Measurements from ENCODE around the gene KLHL7. TPM values are rescaled to one million over a fixed set of nuclear protein-coding genes. Genes with fewer than 3 reads are reported as not detected.
"Not testable (repeated sequence)": the region's sequence is repeated elsewhere in the genome, so short reads cannot be mapped to it uniquely, and the experiment has no call there.

The KLHL7 gene
- total and polyA plus RNA-seq, 2 donors (not counting 3 experiments of a cell fraction or from before 2014, with no cell fraction given), result 21.3 to 32.1 TPM

GRCh38 chr7:23196306-23196705 is 90.7 kb downstream of the KLHL7 start:
- DNase-seq (ENCODE audit: low read depth, low spot score), result no peak
- intact Hi-C loops (cut with micrococcal nuclease), result no loop called here
- H4K20me1 ChIP-seq (replicated peaks; ENCODE audit: control insufficient read depth, extremely low read depth, insufficient read depth, low read length), result no peaks in the 10 kb centered on the region
- FAIRE-seq, result no peak
- H3K4me1 ChIP-seq (ENCODE audit: control insufficient read depth, extremely low read depth, insufficient read depth, low read length), result no peaks in the 10 kb centered on the region
- no peak overlapping the region for H3K4me3 ChIP-seq (replicated peaks in 1 of 3; ENCODE audit: insufficient read depth in 1 of 3, low read depth in 1 of 3, low read length in 3 of 3)
- H3K27ac ChIP-seq (ENCODE audit: insufficient read depth, low read depth, low read length), result no peak overlapping the region
- H3K36me3 ChIP-seq (ENCODE audit: control insufficient read depth in 2 of 2, extremely low read depth in 1 of 2, insufficient read depth in 2 of 2, low read length in 2 of 2), result peaks cover 11 to 16% of the 10 kb centered on the region in 2 experiments
- H3K79me2 ChIP-seq (ENCODE audit: control insufficient read depth, insufficient read depth, low read length), result no peaks in the 10 kb centered on the region
- no peaks in the 10 kb centered on the region for H3K9me3 ChIP-seq (replicated peaks; ENCODE audit: control insufficient read depth, insufficient read depth, low read length)
- no peak overlapping the region for H2AFZ ChIP-seq (ENCODE audit: low read depth, low read length)
- no peaks in the 10 kb centered on the region for H3K9me1 ChIP-seq (replicated peaks; ENCODE audit: control insufficient read depth, extremely low read depth, insufficient read depth, low read length)
- ChIA-PET POLR2A (no interaction called here), CTCF (interaction anchor here (1.5 kb wide), 1 partner anchor 9 kb away, joined by 5 read pairs; no protein-coding TSS in a partner anchor)
- no peak overlapping the region for H3K9ac ChIP-seq (replicated peaks; ENCODE audit: extremely low read depth, insufficient read depth, low read length)
- BruUV-seq (replicated peaks), result no TSS peak
- no peak for TF ChIP-seq JUN (IDR thresholded peaks at IDR 0.05; ENCODE audit: borderline replicate concordance, insufficient read depth, insufficient read length, low read depth)
- no peak for TF ChIP-seq POLR2AphosphoS5 (IDR thresholded peaks at IDR 0.05; ENCODE audit: insufficient read depth, low read depth, low read length)
- TF ChIP-seq CTCF (IDR thresholded peaks at IDR 0.05; ENCODE audit: extremely low read depth in 1 of 2, insufficient read depth in 1 of 2, low read depth in 1 of 2, low read length in 2 of 2), result no peak
- TF ChIP-seq FOS (IDR thresholded peaks at IDR 0.05; ENCODE audit: borderline replicate concordance, insufficient read depth, low read length), result no peak
- TF ChIP-seq MAX (IDR thresholded peaks at IDR 0.05; ENCODE audit: insufficient read depth, insufficient read length), result no peak
- no peak for TF ChIP-seq POLR2A (IDR thresholded peaks at IDR 0.05; ENCODE audit: low read depth, low read length)
- TF ChIP-seq GATA2 (IDR thresholded peaks at IDR 0.05; ENCODE audit: insufficient read depth, insufficient read length, low read depth, low read length), result no peak
- TF ChIP-seq MYC (IDR thresholded peaks at IDR 0.05; ENCODE audit: low read depth, low read length), result no peak
- no peak for TF ChIP-seq EZH2 (IDR thresholded peaks at IDR 0.05; ENCODE audit: borderline replicate concordance, low read depth, low read length, severe bottlenecking)
- H3K27me3 ChIP-seq (ENCODE audit: control insufficient read depth in 2 of 2, insufficient read depth in 2 of 2, low read length in 2 of 2), result no peaks in the 10 kb centered on the region
- H3K4me2 ChIP-seq (ENCODE audit: insufficient read depth, low read length), result no peak overlapping the region
- dilution Hi-C loops (cut with MboI; ENCODE audit: extremely low pct_ligation_motif_present, low sequenced_read_pairs), result no loop called here

DNA sequence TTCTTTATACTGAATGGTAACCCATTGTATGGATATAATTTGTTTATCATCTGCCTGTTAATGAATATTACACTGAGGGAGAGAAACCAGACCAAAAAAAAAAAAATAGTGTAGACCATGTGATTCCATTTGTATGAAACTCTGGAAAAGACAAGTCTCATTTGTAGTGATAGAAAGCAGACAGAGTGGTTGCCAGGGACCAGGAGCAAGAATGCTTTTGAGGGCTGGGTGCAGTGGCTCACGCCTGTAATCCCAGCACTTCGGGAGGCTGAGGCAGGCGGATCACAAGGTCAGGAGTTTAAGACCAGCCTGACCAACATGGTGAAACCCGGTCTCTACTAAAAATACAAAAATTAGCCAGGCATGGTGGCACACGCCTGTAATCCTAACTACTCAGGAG is 92.2 kb downstream of the KLHL7 start:
- FAIRE-seq; POLR2A ChIA-PET; H4K20me1 ChIP-seq (replicated peaks; ENCODE audit: control insufficient read depth, extremely low read depth, insufficient read depth, low read length); BruUV-seq (replicated peaks); H3K9ac ChIP-seq (replicated peaks; ENCODE audit: extremely low read depth, insufficient read depth, low read length); H3K4me1 ChIP-seq (ENCODE audit: control insufficient read depth, extremely low read depth, insufficient read depth, low read length); dilution Hi-C loops (cut with MboI; ENCODE audit: extremely low pct_ligation_motif_present, low sequenced_read_pairs); H3K9me1 ChIP-seq (replicated peaks; ENCODE audit: control insufficient read depth, extremely low read depth, insufficient read depth, low read length); DNase-seq (ENCODE audit: low read depth, low spot score); H3K79me2 ChIP-seq (ENCODE audit: control insufficient read depth, insufficient read depth, low read length); intact Hi-C loops (cut with micrococcal nuclease); H3K27me3 ChIP-seq (ENCODE audit: control insufficient read depth in 2 of 2, insufficient read depth in 2 of 2, low read length in 2 of 2); H3K9me3 ChIP-seq (replicated peaks; ENCODE audit: control insufficient read depth, insufficient read depth, low read length); H3K4me3 ChIP-seq (replicated peaks in 1 of 3; ENCODE audit: insufficient read depth in 1 of 3, low read depth in 1 of 3, low read length in 3 of 3); H2AFZ ChIP-seq (ENCODE audit: low read depth, low read length); H3K4me2 ChIP-seq (ENCODE audit: insufficient read depth, low read length); CTCF ChIA-PET; H3K27ac ChIP-seq (ENCODE audit: insufficient read depth, low read depth, low read length): not testable (repeated sequence)
- peaks cover 11 to 13% of the 10 kb centered on the region in 2 experiments for H3K36me3 ChIP-seq (ENCODE audit: control insufficient read depth in 2 of 2, extremely low read depth in 1 of 2, insufficient read depth in 2 of 2, low read length in 2 of 2)
